Sigmoid colon (tissue), 7 donors: ENCODE data around the gene AAMP. TPM values are rescaled to one million over a fixed set of nuclear protein-coding genes. Genes with fewer than 3 reads are reported as not detected.
A peak's percentile ranks its signal among the peaks of the same experiment; 100 is the strongest.

Experiments used
- DNase-seq: peaks from one replicate; pipeline ENCODE4 v3.0.0-alpha.2; 2019
- H3K27ac ChIP-seq, 4 donors: fragments of 200-600 bp; sonication (generic); one replicate each; pipeline ENCODE4 v1.5.1; 2016 to 2019; ENCODE audit warnings: mild to moderate bottlenecking in 1 of 4
- H3K27me3 ChIP-seq, 3 donors: fragments of 200-600 bp; sonication (generic); one replicate each; pipeline ENCODE4 v1.5.1; 2019; ENCODE audit warnings: mild to moderate bottlenecking in 1 of 3
- H3K36me3 ChIP-seq, 4 donors: fragments of 200-600 bp; sonication (generic); one replicate each; pipeline ENCODE4 v1.5.1; 2016 to 2019
- H3K4me1 ChIP-seq, 4 donors: fragments of 200-600 bp; sonication (generic); one replicate each; pipeline ENCODE4 v1.5.1; 2017 to 2019
- H3K4me3 ChIP-seq, 4 donors: fragments of 200-600 bp; sonication (generic); one replicate each; pipeline ENCODE4 v1.5.1; 2017 to 2019; ENCODE audit warnings: mild to moderate bottlenecking in 2 of 4, moderate library complexity in 1 of 4
- H3K9me3 ChIP-seq, 4 donors: fragments of 200-600 bp in 3 of 4; sonication (generic) in 3 of 4; one replicate each; pipeline versions ENCODE4 v1.5.1 to v1.6.1; 2013 to 2019
- CTCF ChIP-seq, 4 experiments: fragments of 450-650 bp in 3 of 4; fragments of 200-600 bp in 1 of 4; IDR thresholded peaks; one replicate each; pipeline ENCODE4 v1.5.1; 2016 to 2019; ENCODE audit warnings: antibody characterized with exemption in 4 of 4, mild to moderate bottlenecking in 3 of 4, moderate library complexity in 2 of 4
- EP300 ChIP-seq, 4 donors: sonication (generic); formaldehyde crosslinking; IDR thresholded peaks; one replicate each; pipeline ENCODE4 v1.6.1; 2017; ENCODE audit warnings: antibody characterized with exemption in 4 of 4
- POLR2A ChIP-seq, 2 donors: fragments of 450-650 bp; IDR thresholded peaks; one replicate each; pipeline ENCODE4 v1.6.1; 2016; ENCODE audit warnings: antibody characterized with exemption in 2 of 2, mild to moderate bottlenecking in 2 of 2, moderate library complexity in 2 of 2
- POLR2AphosphoS5 ChIP-seq, 4 donors: sonication (generic); formaldehyde crosslinking; IDR thresholded peaks; one replicate each; pipeline ENCODE4 v1.6.1; 2017; ENCODE audit warnings: antibody characterized with exemption in 4 of 4
- WGBS, 2 donors: extraction: QIAGEN DNeasy Blood & Tissue Kit; methylation state at CpG; one replicate each; pipeline ENCODE4 v1.1.7; 2013; 5-methylcytosine and 5-hydroxymethylcytosine counted together
- intact Hi-C: fragments of 100-400 bp; cut with DNase I; formaldehyde crosslinking; loops from one replicate; pipeline ENCODE4 v1.15.1; 2023
- polyA plus RNA-seq, 3 donors: library from polyadenylated mRNA; stranded (reverse); fragments of 200-250 nt; gene quantifications; one replicate each; pipeline ENCODE4 v1.2.3, GENCODE V29; 2013
- total RNA-seq, 4 donors: library from RNA; depleted of rRNA; stranded (reverse); fragments of >200 nt; gene quantifications; one replicate each; pipeline ENCODE4 v1.1.0, GENCODE V29; 2016
- donor health status: healthy with polysubstance abuse.
- donor health status: Bipolar disorder and iron deficiency.
- donor health status: healthy.

The AAMP gene
- total and polyA plus RNA-seq, 7 donors = 85.7 to 141 (median 103) TPM

- Histone ChIP-seq H3K27ac (no peak overlapping the region), H3K36me3 (peaks cover 17 to 98% (median 61%) of the 10 kb centered on the region in 4 donors)
Observed at GRCh38 chr2:218235017-218235416, 34.9 kb downstream of the AAMP start.

GRCh38 chr2:218234521-218234920 is 35.4 kb downstream of the AAMP start:
- no peak for DNase-seq
- TF ChIP-seq EP300 (IDR thresholded peaks at IDR 0.05) (no peak), POLR2A (IDR thresholded peaks at IDR 0.05) (no peak), CTCF (IDR thresholded peaks at IDR 0.05) (no peak), POLR2AphosphoS5 (IDR thresholded peaks at IDR 0.05) (no peak)
- WGBS, 2 donors = 45 to 53% methylated on average over 3 of the region's 3 CpGs
- Histone ChIP-seq H3K4me1 (peaks cover 0 to 29% (median 16%) of the 10 kb centered on the region in 4 donors), H3K36me3 (peaks cover 16 to 98% (median 56%) of the 10 kb centered on the region in 4 donors), H3K27me3 (no peaks in the 10 kb centered on the region), H3K9me3 (no peaks in the 10 kb centered on the region), H3K4me3 (no peak overlapping the region), H3K27ac (no peak overlapping the region)
- intact Hi-C loops = no loop called here

More at GRCh38 chr2:218235017-218235416, 34.9 kb downstream of the AAMP start:
- Histone ChIP-seq H3K27me3 (no peaks in the 10 kb centered on the region), H3K4me1 (peaks cover 0 to 24% (median 14%) of the 10 kb centered on the region in 4 donors), H3K9me3 (no peaks in the 10 kb centered on the region), H3K4me3 (no peak overlapping the region)
- intact Hi-C loops = no loop called here
- no peak for DNase-seq
- TF ChIP-seq EP300 (IDR thresholded peaks at IDR 0.05) (no peak), POLR2A (IDR thresholded peaks at IDR 0.05) (no peak), CTCF (IDR thresholded peaks at IDR 0.05) (no peak), POLR2AphosphoS5 (IDR thresholded peaks at IDR 0.05) (no peak)
- WGBS, 2 donors = 98 to 99% methylated on average over 2 of the region's 2 CpGs

GRCh38 chr2:218233543-218233942 is 36.4 kb downstream of the AAMP start:
- Histone ChIP-seq H3K4me1 (peaks cover 0 to 39% (median 24%) of the 10 kb centered on the region in 4 donors), H3K9me3 (no peaks in the 10 kb centered on the region), H3K27ac (no peak overlapping the region), H3K36me3 (peaks cover 6 to 98% (median 49%) of the 10 kb centered on the region in 4 donors), H3K4me3 (no peak overlapping the region), H3K27me3 (no peaks in the 10 kb centered on the region)
- intact Hi-C loops = no loop called here
- WGBS, 2 donors = 86 to 92% methylated on average over 4 of the region's 4 CpGs
- TF ChIP-seq CTCF (IDR thresholded peaks at IDR 0.05) = no peak
- TF ChIP-seq POLR2A (IDR thresholded peaks at IDR 0.05) = no peak
- no peak for TF ChIP-seq EP300 (IDR thresholded peaks at IDR 0.05)
- TF ChIP-seq POLR2AphosphoS5 (IDR thresholded peaks at IDR 0.05) = no peak
- DNase-seq = no peak

- DNase-seq = no peak
- Histone ChIP-seq H3K36me3 (peaks cover 0 to 98% (median 44%) of the 10 kb centered on the region in 4 donors), H3K9me3 (no peaks in the 10 kb centered on the region), H3K27ac (no peak overlapping the region), H3K4me3 (no peak overlapping the region), H3K4me1 (peaks cover 0 to 43% (median 25%) of the 10 kb centered on the region in 4 donors), H3K27me3 (no peaks in the 10 kb centered on the region)
- WGBS, 2 donors = 0 to 4% methylated on average over 1 of the region's 1 CpG
- peak in 1 of 4 experiments; percentile 10 for TF ChIP-seq CTCF (IDR thresholded peaks at IDR 0.05)
- TF ChIP-seq POLR2AphosphoS5 (IDR thresholded peaks at IDR 0.05) = no peak
- no peak for TF ChIP-seq EP300 (IDR thresholded peaks at IDR 0.05)
- intact Hi-C loops = no loop called here
Observed at GRCh38 chr2:218230882-218231281, 39.1 kb downstream of the AAMP start.

GRCh38 chr2:218229851-218230250 is 40.1 kb downstream of the AAMP start:
- Histone ChIP-seq H3K27ac (peak overlapping the region in 3 of 4 donors; percentile 40 to 66 (median 59)), H3K36me3 (peaks cover 0 to 98% (median 44%) of the 10 kb centered on the region in 4 donors), H3K27me3 (no peaks in the 10 kb centered on the region), H3K4me3 (no peak overlapping the region), H3K9me3 (no peaks in the 10 kb centered on the region), H3K4me1 (peaks cover 0 to 43% (median 25%) of the 10 kb centered on the region in 4 donors)
- TF ChIP-seq CTCF (IDR thresholded peaks at IDR 0.05) (no peak), POLR2AphosphoS5 (IDR thresholded peaks at IDR 0.05) (no peak), POLR2A (IDR thresholded peaks at IDR 0.05) (no peak), EP300 (IDR thresholded peaks at IDR 0.05) (no peak)
- WGBS, 2 donors = 48 to 60% methylated on average over 4 of the region's 4 CpGs
- intact Hi-C loops = no loop called here
- DNase-seq = no peak
